Measurements from ENCODE around the gene SMAD2.
"Not testable (repeated sequence)": the region's sequence is repeated elsewhere in the genome, so short reads cannot be mapped to it uniquely, and the experiment has no call there.

GRCh38 chr18:47828031-47828430 lies 102.4 kb downstream of the SMAD2 start:
- TF ChIP-seq EP300, CTCF, POLR2AphosphoS5 (IDR thresholded peaks at IDR 0.05): not testable (repeated sequence)

Measured in sigmoid colon (tissue), 4 donors.